HG03571 (cell line): ENCODE results near the gene TRIM32.

Source experiments
- ATAC-seq: cut with Tn5 transposase; IDR thresholded peaks from one replicate; pipeline ENCODE4 v1.9.1; 2021; ENCODE audit not compliant: unreplicated experiment

Gene TRIM32

GRCh38 chr9:116703634-116704033, 16.5 kb downstream of the TRIM32 start:
- ATAC-seq = no peak

GRCh38 chr9:116704470-116704869, 17.4 kb downstream of the TRIM32 start:
- no peak for ATAC-seq

GRCh38 chr9:116705531-116705930, 18.4 kb downstream of the TRIM32 start:
- no peak for ATAC-seq

- ATAC-seq = no peak
These were observed 19.5 kb downstream of the TRIM32 start for GRCh38 chr9:116706310-116707290.

- ATAC-seq = no peak
These were observed 25.7 kb downstream of the TRIM32 start for GRCh38 chr9:116712781-116713180.

- ATAC-seq = no peak
These were observed 26.2 kb downstream of the TRIM32 start for GRCh38 chr9:116713271-116713670.

GRCh38 chr9:116715751-116716150, 28.6 kb downstream of the TRIM32 start:
- ATAC-seq = no peak

- ATAC-seq = no peak
These were observed 29.3 kb downstream of the TRIM32 start for GRCh38 chr9:116716438-116716837.

GRCh38 chr9:116717150-116717549, 30.0 kb downstream of the TRIM32 start:
- ATAC-seq = no peak

GRCh38 chr9:116718111-116718510, 31.0 kb downstream of the TRIM32 start:
- ATAC-seq = no peak

GRCh38 chr9:116720111-116720510, 33.0 kb downstream of the TRIM32 start:
- ATAC-seq = no peak

GRCh38 chr9:116721411-116721810, 34.3 kb downstream of the TRIM32 start:
- no peak for ATAC-seq

GRCh38 chr9:116721944-116722343, 34.8 kb downstream of the TRIM32 start:
- ATAC-seq = no peak

- no peak for ATAC-seq
These were observed 37.0 kb downstream of the TRIM32 start for GRCh38 chr9:116724123-116724522.

- no peak for ATAC-seq
These were observed 39.5 kb downstream of the TRIM32 start for GRCh38 chr9:116726602-116727001.

GRCh38 chr9:116733010-116733641, 46.0 kb downstream of the TRIM32 start:
- ATAC-seq = no peak

- no peak for ATAC-seq
These were observed 49.5 kb downstream of the TRIM32 start for GRCh38 chr9:116736399-116737151.

GRCh38 chr9:116737152-116737546, 50.0 kb downstream of the TRIM32 start:
- no peak for ATAC-seq

GRCh38 chr9:116741086-116741740, 54.1 kb downstream of the TRIM32 start:
- ATAC-seq = no peak

GRCh38 chr9:116741742-116742141, 54.6 kb downstream of the TRIM32 start:
- ATAC-seq = no peak

GRCh38 chr9:116749176-116749575, 62.1 kb downstream of the TRIM32 start:
- ATAC-seq = no peak
